Measurements from ENCODE around the gene HOXD11. TPM values are rescaled to one million over a fixed set of nuclear protein-coding genes. Genes with fewer than 3 reads are reported as not detected.

The HOXD11 gene
- total RNA-seq, 1 experiment from 2014 or later = not detected

DNA sequence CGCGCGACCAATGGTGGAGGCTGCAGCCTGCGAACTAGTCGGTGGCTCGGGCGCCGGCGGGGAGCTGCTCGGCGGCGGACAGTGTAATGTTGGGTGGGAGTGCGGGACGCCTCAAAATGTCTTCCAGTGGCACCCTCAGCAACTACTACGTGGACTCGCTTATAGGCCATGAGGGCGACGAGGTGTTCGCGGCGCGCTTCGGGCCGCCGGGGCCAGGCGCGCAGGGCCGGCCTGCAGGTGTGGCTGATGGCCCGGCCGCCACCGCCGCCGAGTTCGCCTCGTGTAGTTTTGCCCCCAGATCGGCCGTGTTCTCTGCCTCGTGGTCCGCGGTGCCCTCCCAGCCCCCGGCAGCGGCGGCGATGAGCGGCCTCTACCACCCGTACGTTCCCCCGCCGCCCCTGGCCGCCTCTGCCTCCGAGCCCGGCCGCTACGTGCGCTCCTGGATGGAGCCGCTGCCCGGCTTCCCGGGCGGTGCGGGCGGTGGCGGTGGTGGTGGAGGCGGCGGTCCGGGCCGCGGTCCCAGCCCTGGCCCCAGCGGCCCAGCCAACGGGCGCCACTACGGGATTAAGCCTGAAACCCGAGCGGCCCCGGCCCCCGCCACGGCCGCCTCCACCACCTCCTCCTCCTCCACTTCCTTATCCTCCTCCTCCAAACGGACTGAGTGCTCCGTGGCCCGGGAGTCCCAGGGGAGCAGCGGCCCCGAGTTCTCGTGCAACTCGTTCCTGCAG lies 15.8 kb downstream of the HOXD11 start, which contains the start of gene HOXD9 (continued):
- no peak for TF ChIP-seq RORB (CRISPR knock-in tag; IDR thresholded peaks at IDR 0.05)
- no peak for TF ChIP-seq ESRRA (CRISPR knock-in tag; IDR thresholded peaks at IDR 0.05; ENCODE audit: borderline replicate concordance)
- TF ChIP-seq, protein P1, sequence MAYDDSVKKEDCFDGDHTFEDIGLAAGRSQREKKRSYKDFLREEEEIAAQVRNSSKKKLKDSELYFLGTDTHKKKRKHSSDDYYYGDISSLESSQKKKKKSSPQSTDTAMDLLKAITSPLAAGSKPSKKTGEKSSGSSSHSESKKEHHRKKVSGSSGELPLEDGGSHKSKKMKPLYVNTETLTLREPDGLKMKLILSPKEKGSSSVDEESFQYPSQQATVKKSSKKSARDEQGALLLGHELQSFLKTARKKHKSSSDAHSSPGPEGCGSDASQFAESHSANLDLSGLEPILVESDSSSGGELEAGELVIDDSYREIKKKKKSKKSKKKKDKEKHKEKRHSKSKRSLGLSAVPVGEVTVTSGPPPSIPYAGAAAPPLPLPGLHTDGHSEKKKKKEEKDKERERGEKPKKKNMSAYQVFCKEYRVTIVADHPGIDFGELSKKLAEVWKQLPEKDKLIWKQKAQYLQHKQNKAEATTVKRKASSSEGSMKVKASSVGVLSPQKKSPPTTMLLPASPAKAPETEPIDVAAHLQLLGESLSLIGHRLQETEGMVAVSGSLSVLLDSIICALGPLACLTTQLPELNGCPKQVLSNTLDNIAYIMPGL (CRISPR knock-in tag; IDR thresholded peaks at IDR 0.05) = no peak
- no peak for TF ChIP-seq JAZF1 (CRISPR knock-in tag; IDR thresholded peaks at IDR 0.05)
- no peak for TF ChIP-seq GRHL2 (CRISPR knock-in tag; IDR thresholded peaks at IDR 0.05; ENCODE audit: insufficient replicate concordance, severe bottlenecking)
- TF ChIP-seq IRF2 (CRISPR knock-in tag; IDR thresholded peaks at IDR 0.05; ENCODE audit: borderline replicate concordance, low read depth) = no peak

DNA sequence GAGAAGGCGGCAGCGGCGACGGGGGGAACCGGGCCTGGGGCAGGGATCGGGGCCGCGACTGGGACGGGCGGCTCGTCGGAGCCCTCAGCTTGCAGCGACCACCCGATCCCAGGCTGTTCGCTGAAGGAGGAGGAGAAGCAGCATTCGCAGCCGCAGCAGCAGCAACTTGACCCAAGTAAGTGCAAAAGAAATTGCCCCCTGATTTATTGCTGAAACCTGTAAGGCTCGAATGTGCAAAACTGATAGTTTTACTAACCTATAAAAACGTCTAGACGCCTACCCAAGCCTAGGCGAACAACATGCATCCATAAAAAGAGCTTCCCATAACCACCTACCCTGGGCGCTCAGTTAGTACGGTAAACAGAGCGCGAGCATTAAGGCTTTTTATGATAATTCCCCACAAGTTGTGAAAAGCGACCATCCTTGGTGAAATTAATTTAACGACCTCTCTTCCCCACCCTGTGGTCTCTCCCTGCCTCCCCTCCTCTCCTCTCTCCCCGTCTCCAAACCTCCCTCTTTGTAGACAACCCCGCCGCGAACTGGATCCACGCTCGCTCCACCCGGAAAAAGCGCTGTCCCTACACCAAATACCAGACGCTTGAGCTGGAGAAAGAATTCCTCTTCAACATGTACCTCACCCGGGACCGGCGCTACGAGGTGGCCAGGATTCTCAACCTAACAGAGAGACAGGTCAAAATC lies 16.5 kb downstream of the HOXD11 start:
- Mint-ChIP-seq H3K27me3 (ENCODE audit: low read depth) (peaks cover 100% of the 10 kb centered on the region), H3K4me1 (peaks cover 17% of the 10 kb centered on the region), H3K4me3 (peak overlapping the region; percentile 38), H3K36me3 (peaks cover 2% of the 10 kb centered on the region; the same call in 1 of the 2 replicates), H3K9me3 (no peaks in the 10 kb centered on the region), H3K27ac (no peak overlapping the region)
- ChIA-PET CTCF (no interaction called here), POLR2A (no interaction called here)
- no peak for ATAC-seq
- TF ChIP-seq SMAD3 (CRISPR knock-in tag; IDR thresholded peaks at IDR 0.05; ENCODE audit: borderline replicate concordance) (no peak), FOXK1 (CRISPR knock-in tag; IDR thresholded peaks at IDR 0.05) (no peak), TEAD1 (CRISPR knock-in tag; IDR thresholded peaks at IDR 0.05) (no peak), IRF2 (CRISPR knock-in tag; IDR thresholded peaks at IDR 0.05; ENCODE audit: borderline replicate concordance, low read depth) (no peak)
- TF ChIP-seq, protein P2, sequence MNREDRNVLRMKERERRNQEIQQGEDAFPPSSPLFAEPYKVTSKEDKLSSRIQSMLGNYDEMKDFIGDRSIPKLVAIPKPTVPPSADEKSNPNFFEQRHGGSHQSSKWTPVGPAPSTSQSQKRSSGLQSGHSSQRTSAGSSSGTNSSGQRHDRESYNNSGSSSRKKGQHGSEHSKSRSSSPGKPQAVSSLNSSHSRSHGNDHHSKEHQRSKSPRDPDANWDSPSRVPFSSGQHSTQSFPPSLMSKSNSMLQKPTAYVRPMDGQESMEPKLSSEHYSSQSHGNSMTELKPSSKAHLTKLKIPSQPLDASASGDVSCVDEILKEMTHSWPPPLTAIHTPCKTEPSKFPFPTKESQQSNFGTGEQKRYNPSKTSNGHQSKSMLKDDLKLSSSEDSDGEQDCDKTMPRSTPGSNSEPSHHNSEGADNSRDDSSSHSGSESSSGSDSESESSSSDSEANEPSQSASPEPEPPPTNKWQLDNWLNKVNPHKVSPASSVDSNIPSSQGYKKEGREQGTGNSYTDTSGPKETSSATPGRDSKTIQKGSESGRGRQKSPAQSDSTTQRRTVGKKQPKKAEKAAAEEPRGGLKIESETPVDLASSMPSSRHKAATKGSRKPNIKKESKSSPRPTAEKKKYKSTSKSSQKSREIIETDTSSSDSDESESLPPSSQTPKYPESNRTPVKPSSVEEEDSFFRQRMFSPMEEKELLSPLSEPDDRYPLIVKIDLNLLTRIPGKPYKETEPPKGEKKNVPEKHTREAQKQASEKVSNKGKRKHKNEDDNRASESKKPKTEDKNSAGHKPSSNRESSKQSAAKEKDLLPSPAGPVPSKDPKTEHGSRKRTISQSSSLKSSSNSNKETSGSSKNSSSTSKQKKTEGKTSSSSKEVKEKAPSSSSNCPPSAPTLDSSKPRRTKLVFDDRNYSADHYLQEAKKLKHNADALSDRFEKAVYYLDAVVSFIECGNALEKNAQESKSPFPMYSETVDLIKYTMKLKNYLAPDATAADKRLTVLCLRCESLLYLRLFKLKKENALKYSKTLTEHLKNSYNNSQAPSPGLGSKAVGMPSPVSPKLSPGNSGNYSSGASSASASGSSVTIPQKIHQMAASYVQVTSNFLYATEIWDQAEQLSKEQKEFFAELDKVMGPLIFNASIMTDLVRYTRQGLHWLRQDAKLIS (CRISPR knock-in tag; IDR thresholded peaks at IDR 0.05; ENCODE audit: borderline replicate concordance) = no peak
- TF ChIP-seq, protein P3, sequence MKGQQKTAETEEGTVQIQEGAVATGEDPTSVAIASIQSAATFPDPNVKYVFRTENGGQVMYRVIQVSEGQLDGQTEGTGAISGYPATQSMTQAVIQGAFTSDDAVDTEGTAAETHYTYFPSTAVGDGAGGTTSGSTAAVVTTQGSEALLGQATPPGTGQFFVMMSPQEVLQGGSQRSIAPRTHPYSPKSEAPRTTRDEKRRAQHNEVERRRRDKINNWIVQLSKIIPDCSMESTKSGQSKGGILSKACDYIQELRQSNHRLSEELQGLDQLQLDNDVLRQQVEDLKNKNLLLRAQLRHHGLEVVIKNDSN (CRISPR knock-in tag; IDR thresholded peaks at IDR 0.05) = no peak
- no peak for DNase-seq (ENCODE audit: low spot score)

DNA sequence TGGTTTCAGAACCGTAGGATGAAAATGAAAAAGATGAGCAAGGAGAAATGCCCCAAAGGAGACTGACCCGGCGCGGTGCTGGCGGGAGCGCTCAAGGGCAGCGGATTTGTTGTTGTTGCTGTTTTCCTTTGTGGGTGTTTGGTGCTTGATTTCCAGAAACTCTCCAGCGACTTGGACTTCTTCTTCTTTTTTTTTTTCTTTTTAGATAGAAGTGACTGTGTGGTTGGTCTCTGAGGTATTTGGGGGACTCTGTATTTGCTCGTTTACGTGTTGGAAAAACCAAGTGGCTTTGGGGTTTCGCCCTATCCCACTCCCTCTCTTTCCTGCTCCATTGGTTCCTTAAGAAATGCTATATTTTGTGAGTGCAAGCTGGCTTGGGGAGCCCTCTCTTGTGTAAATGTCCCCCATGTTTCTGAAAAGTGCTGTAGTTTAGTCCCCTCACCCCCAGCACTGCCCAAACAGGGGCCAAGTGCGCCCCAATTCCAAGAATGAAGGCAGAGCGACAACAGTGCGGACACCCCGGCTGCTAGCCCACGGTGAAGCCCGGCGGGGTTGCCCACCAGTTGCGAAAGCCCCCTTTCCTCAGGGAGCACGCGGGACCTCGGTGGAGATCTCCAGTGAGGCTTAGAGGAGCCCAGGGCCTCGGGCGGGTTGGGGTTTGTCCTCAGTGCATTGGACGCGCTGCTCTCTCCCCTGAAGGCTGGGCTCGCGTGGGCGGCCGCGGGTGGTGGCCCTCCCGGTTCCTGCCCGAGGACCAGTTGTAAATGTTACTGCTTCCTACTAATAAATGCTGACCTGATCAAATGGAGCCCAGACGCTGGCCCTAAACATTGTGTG lies 17.2 kb downstream of the HOXD11 start:
- ATAC-seq = no peak
- POLR2A ChIA-PET = no interaction called here
- H3K9me3 Mint-ChIP-seq = no peaks in the 10 kb centered on the region
- peaks cover 21% of the 10 kb centered on the region for H3K4me1 Mint-ChIP-seq
- no peak overlapping the region for H3K27ac Mint-ChIP-seq
- H3K36me3 Mint-ChIP-seq = peaks cover 2% of the 10 kb centered on the region; the same call in 1 of the 2 replicates
- H3K27me3 Mint-ChIP-seq (ENCODE audit: low read depth) = peaks cover 100% of the 10 kb centered on the region
- no peak for DNase-seq (ENCODE audit: low spot score)
- H3K4me3 Mint-ChIP-seq = peak overlapping the region; percentile 38; the same call in 1 of the 2 replicates
- CTCF ChIA-PET = no interaction called here
- TF ChIP-seq, protein P4, sequence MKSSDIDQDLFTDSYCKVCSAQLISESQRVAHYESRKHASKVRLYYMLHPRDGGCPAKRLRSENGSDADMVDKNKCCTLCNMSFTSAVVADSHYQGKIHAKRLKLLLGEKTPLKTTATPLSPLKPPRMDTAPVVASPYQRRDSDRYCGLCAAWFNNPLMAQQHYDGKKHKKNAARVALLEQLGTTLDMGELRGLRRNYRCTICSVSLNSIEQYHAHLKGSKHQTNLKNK (CRISPR knock-in tag; IDR thresholded peaks at IDR 0.05) = no peak
- TF ChIP-seq TEAD4 (CRISPR knock-in tag; IDR thresholded peaks at IDR 0.05) (no peak), NR3C1 (CRISPR knock-in tag; conservative IDR thresholded peaks at IDR 0.05; ENCODE audit: low read depth) (no peak)
- TF ChIP-seq, protein P2 (CRISPR knock-in tag; IDR thresholded peaks at IDR 0.05; ENCODE audit: borderline replicate concordance) = no peak
- TF ChIP-seq, protein P5, sequence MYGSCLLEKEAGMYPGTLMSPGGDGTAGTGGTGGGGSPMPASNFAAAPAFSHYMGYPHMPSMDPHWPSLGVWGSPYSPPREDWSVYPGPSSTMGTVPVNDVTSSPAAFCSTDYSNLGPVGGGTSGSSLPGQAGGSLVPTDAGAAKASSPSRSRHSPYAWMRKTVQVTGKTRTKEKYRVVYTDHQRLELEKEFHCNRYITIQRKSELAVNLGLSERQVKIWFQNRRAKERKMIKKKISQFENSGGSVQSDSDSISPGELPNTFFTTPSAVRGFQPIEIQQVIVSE (CRISPR knock-in tag; IDR thresholded peaks at IDR 0.05; ENCODE audit: borderline replicate concordance) = no peak

All from WTC11 (cell line).